Measurements from ENCODE around the gene REST. TPM values are rescaled to one million over a fixed set of nuclear protein-coding genes. Genes with fewer than 3 reads are reported as not detected.

REST gene
- total and polyA plus RNA-seq, 2 donors (not counting 1 experiment from before 2014, with no cell fraction given), result 30.5 to 33.0 TPM

DNA sequence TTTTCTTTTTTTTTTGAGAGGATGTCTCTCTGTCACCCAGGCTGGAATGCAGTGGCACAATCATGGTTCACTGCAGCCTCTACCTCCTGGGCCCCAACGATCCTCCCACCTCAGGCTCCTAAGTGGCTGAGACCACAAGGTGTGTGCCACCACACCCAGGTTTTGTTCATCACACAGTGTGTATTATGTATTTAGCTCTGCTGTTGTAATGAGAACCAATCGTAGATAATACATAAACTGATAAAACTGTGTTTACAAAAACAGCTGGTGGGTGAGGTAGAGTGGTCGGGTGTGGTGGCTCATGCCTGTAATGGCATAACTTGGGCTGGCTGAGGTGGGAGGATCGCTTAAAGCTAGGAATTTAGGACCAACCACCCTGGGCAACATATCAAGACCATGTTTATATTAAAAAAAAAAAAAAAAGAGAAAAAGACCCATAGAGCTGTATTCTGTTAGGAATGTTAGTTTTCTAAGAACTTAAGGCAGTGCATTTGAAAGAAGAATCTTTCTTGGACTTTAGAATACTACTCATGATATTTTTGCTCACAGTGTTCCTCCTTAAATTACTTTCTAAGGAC lies 105.9 kb downstream of the REST start:
- Histone ChIP-seq H3K9me3 (ENCODE audit: control insufficient read depth, insufficient read depth, low read depth, low read length) (no peaks in the 10 kb centered on the region), H3K4me1 (ENCODE audit: control insufficient read depth, extremely low read depth, insufficient read depth, low read length) (no peaks in the 10 kb centered on the region), H3K79me2 (ENCODE audit: control insufficient read depth, insufficient read depth, low read length) (no peaks in the 10 kb centered on the region), H2AFZ (ENCODE audit: low read length) (no peak overlapping the region), H3K27me3 (ENCODE audit: control insufficient read depth, insufficient read depth, low read length) (no peaks in the 10 kb centered on the region), H3K4me2 (ENCODE audit: extremely low read depth, insufficient read depth, low read length) (no peak overlapping the region), H3K36me3 (ENCODE audit: control insufficient read depth, insufficient read depth, low read length) (peaks cover 7% of the 10 kb centered on the region), H4K20me1 (ENCODE audit: control insufficient read depth, extremely low read depth, insufficient read depth, low read length) (no peaks in the 10 kb centered on the region), H3K4me3 (replicated peaks in 1 of 4; ENCODE audit: control extremely low read depth in 1 of 4, insufficient read depth in 1 of 4, low read depth in 3 of 4, low read length in 4 of 4) (no peak overlapping the region), H3K9ac (ENCODE audit: insufficient read depth, low read length) (no peak overlapping the region), H3K27ac (ENCODE audit: insufficient read depth, low read length) (no peak overlapping the region)
- DNase-seq (ENCODE audit: low read depth in 2 of 2), result no peak
- no peak for TF ChIP-seq EZH2 (IDR thresholded peaks at IDR 0.05; ENCODE audit: low read length, missing control alignments)
- TF ChIP-seq, protein P1, sequence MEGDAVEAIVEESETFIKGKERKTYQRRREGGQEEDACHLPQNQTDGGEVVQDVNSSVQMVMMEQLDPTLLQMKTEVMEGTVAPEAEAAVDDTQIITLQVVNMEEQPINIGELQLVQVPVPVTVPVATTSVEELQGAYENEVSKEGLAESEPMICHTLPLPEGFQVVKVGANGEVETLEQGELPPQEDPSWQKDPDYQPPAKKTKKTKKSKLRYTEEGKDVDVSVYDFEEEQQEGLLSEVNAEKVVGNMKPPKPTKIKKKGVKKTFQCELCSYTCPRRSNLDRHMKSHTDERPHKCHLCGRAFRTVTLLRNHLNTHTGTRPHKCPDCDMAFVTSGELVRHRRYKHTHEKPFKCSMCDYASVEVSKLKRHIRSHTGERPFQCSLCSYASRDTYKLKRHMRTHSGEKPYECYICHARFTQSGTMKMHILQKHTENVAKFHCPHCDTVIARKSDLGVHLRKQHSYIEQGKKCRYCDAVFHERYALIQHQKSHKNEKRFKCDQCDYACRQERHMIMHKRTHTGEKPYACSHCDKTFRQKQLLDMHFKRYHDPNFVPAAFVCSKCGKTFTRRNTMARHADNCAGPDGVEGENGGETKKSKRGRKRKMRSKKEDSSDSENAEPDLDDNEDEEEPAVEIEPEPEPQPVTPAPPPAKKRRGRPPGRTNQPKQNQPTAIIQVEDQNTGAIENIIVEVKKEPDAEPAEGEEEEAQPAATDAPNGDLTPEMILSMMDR (conservative IDR thresholded peaks at IDR 0.05 in 1 of 2, IDR thresholded peaks at IDR 0.05 in 1 of 2; ENCODE audit: low read depth in 1 of 2, low read length in 2 of 2), result no peak

Other genes starting within 250 kb of the REST start
- 3.3 and 11.4 TPM in 2 replicates for gene HOPX, start 226.6 kb upstream of the REST start, total RNA-seq
- gene HOPX, start 226.6 kb upstream of the REST start, polyA plus RNA-seq, result 2.4 and 9.6 TPM in 2 replicates
- gene SPINK2, start 86.2 kb upstream of the REST start, total RNA-seq, result not detected in 2 replicates
- gene SPINK2, start 86.2 kb upstream of the REST start, polyA plus RNA-seq, result not detected in 2 replicates
- gene NOA1, start 69.7 kb downstream of the REST start, total RNA-seq, result 15.0 and 17.7 TPM in 2 replicates
- gene NOA1, start 69.7 kb downstream of the REST start, polyA plus RNA-seq, result 10.0 and 12.1 TPM in 2 replicates
- 105 and 109 TPM in 2 replicates for gene POLR2B, start 71.0 kb downstream of the REST start, total RNA-seq
- 103 and 104 TPM in 2 replicates for gene POLR2B, start 71.0 kb downstream of the REST start, polyA plus RNA-seq
- 54.8 and 108 TPM in 2 replicates for gene IGFBP7, start 202.5 kb downstream of the REST start, total RNA-seq
- gene IGFBP7, start 202.5 kb downstream of the REST start, polyA plus RNA-seq, result 75.3 and 793 TPM in 2 replicates

Measured in fibroblast of lung (primary cell).